H1 (cell line): ENCODE results near the gene ACTL9. TPM values are rescaled to one million over a fixed set of nuclear protein-coding genes. Genes with fewer than 3 reads are reported as not detected.

Experiments used
- CTCF ChIA-PET: fragments of 300-600 bp; sonication (Branson Sonifier 250); formaldehyde crosslinking; loops from one replicate; lab custom pipeline; 2021; ENCODE audit not compliant: partially characterized antibody; lab: Charles Lee
- POLR2A ChIA-PET: fragments of 300-600 bp; sonication (Branson Sonifier 250); formaldehyde crosslinking; loops from one replicate; lab custom pipeline; 2021; ENCODE audit warnings: inconsistent platforms; ENCODE audit not compliant: partially characterized antibody; lab: Charles Lee
- DNase-seq, 2 experiments: peaks; one replicate each; pipeline versions ENCODE4 v3.0.0 to v3.0.0-alpha.2; 2010 to 2022; ENCODE audit warnings: low spot score in 2 of 2, low read depth in 1 of 2, mixed read lengths in 1 of 2
- FAIRE-seq: peaks from 2 replicates; lab custom pipeline; 2011; peaks lifted over from hg19 to GRCh38; lab: Jason Lieb, UNC
- H2AFZ ChIP-seq: 2 replicates; pipeline ENCODE4 v1.8.1; 2012; ENCODE audit warnings: low read length, inconsistent platforms
- H2AK5ac ChIP-seq: 2 replicates; pipeline ENCODE4 v1.6.1; 2013; ENCODE audit warnings: low read depth, low read length
- H2BK120ac ChIP-seq: replicated peaks from 2 replicates; pipeline ENCODE3; 2013; ENCODE audit warnings: low read depth, low read length, inconsistent platforms
- H2BK12ac ChIP-seq: 2 replicates; pipeline ENCODE4 v1.6.1; 2013; ENCODE audit warnings: low read depth, low read length
- H2BK15ac ChIP-seq: 2 replicates; pipeline ENCODE4 v1.6.1; 2013; ENCODE audit warnings: low read length
- H2BK20ac ChIP-seq: 2 replicates; pipeline ENCODE4 v1.6.1; 2013; ENCODE audit warnings: low read length
- H2BK5ac ChIP-seq: 2 replicates; pipeline ENCODE4 v1.6.1; 2013; ENCODE audit warnings: low read depth, low read length
- H3K14ac ChIP-seq: 2 replicates; pipeline ENCODE4 v1.6.1; 2013; ENCODE audit warnings: inconsistent platforms; ENCODE audit not compliant: insufficient read length
- H3K18ac ChIP-seq: 2 replicates; pipeline ENCODE4 v1.6.1; 2013; ENCODE audit warnings: low read length; ENCODE audit errors: extremely low read depth
- H3K23ac ChIP-seq: 2 replicates; pipeline ENCODE4 v1.6.1; 2013; ENCODE audit warnings: inconsistent platforms; ENCODE audit not compliant: insufficient read length
- H3K23me2 ChIP-seq: 2 replicates; pipeline ENCODE4 v1.6.1; 2013; ENCODE audit warnings: low read depth, low read length
- H3K27ac ChIP-seq: 2 replicates; pipeline ENCODE4 v1.6.1; 2011; ENCODE audit warnings: low read depth, low read length, inconsistent platforms
- H3K27me3 ChIP-seq, 4 experiments: replicated peaks in 1 of 4; 1 replicate in 1 of 4; 2 replicates in 3 of 4; pipeline versions ENCODE4 v1.6.1 to v1.8.1; 2011 to 2013; ENCODE audit warnings: low read length in 3 of 4, mild to moderate bottlenecking in 3 of 4, inconsistent platforms in 2 of 4, mixed read lengths in 2 of 4, moderate library complexity in 1 of 4; ENCODE audit not compliant: control insufficient read depth in 3 of 4, insufficient read depth in 3 of 4; ENCODE audit errors: extremely low read depth in 1 of 4
- H3K36me3 ChIP-seq, 4 experiments: 2 replicates each; pipeline versions ENCODE4 v1.6.1 to v1.8.1; 2011 to 2013; ENCODE audit warnings: mild to moderate bottlenecking in 4 of 4, low read length in 3 of 4, moderate library complexity in 2 of 4, control low read depth in 1 of 4, inconsistent platforms in 1 of 4; ENCODE audit not compliant: insufficient read depth in 4 of 4, control insufficient read depth in 2 of 4
- H3K4ac ChIP-seq: replicated peaks from 2 replicates; pipeline ENCODE3; 2013; ENCODE audit warnings: low read length, low read depth, mixed read lengths, inconsistent platforms; ENCODE audit not compliant: insufficient read length
- H3K4me1 ChIP-seq, 4 experiments: replicated peaks in 1 of 4; 1 replicate in 1 of 4; 2 replicates in 3 of 4; pipeline versions ENCODE4 v1.6.1 to v1.8.1; 2011 to 2013; ENCODE audit warnings: low read length in 3 of 4, inconsistent platforms in 2 of 4, mixed read lengths in 1 of 4; ENCODE audit not compliant: insufficient read depth in 4 of 4, control insufficient read depth in 3 of 4
- H3K4me2 ChIP-seq, 2 experiments: 2 replicates each; pipeline versions ENCODE4 v1.6.1 to v1.8.1; 2011 to 2013; ENCODE audit warnings: low read depth in 2 of 2, low read length in 2 of 2, control low read depth in 1 of 2, inconsistent platforms in 1 of 2, mild to moderate bottlenecking in 1 of 2; ENCODE audit not compliant: insufficient read depth in 1 of 2
- H3K4me3 ChIP-seq, 4 experiments: fragments of 200-600, 300-600 bp in 1 of 4; sonication (generic), shearing (Covaris generic), sonication (Bioruptor Twin) in 1 of 4; 2 replicates each; pipeline versions ENCODE4 v1.5.1 to v1.8.1; 2011 to 2016; ENCODE audit warnings: low read length in 4 of 4, low read depth in 3 of 4, control low read depth in 2 of 4, inconsistent platforms in 2 of 4, mild to moderate bottlenecking in 2 of 4, mixed read lengths in 1 of 4, moderate library complexity in 1 of 4; ENCODE audit not compliant: insufficient read depth in 2 of 4; ENCODE audit errors: extremely low read depth in 1 of 4
- H3K56ac ChIP-seq: replicated peaks from 2 replicates; pipeline ENCODE3; 2013; ENCODE audit warnings: low read depth, mild to moderate bottlenecking, mixed read lengths, low read length, inconsistent platforms; ENCODE audit not compliant: insufficient read length
- H3K79me1 ChIP-seq: 2 replicates; pipeline ENCODE4 v1.6.1; 2013; ENCODE audit warnings: low read depth, low read length, control low read depth
- H3K79me2 ChIP-seq, 2 experiments: 2 replicates each; pipeline versions ENCODE4 v1.6.1 to v1.8.1; 2012 to 2013; ENCODE audit warnings: low read length in 2 of 2, mild to moderate bottlenecking in 2 of 2, inconsistent platforms in 1 of 2; ENCODE audit not compliant: insufficient read depth in 2 of 2, control insufficient read depth in 1 of 2
- H3K9ac ChIP-seq, 4 experiments: replicated peaks in 1 of 4; 1 replicate in 1 of 4; 2 replicates in 3 of 4; pipeline versions ENCODE4 v1.6.1 to v1.8.1; 2011 to 2013; ENCODE audit warnings: low read depth in 3 of 4, low read length in 3 of 4, control low read depth in 2 of 4, mild to moderate bottlenecking in 2 of 4, moderate library complexity in 2 of 4, inconsistent platforms in 1 of 4; ENCODE audit errors: extremely low read depth in 1 of 4
- H3K9me3 ChIP-seq, 2 experiments: 2 replicates each; pipeline versions ENCODE4 v1.6.1 to v1.8.1; 2012 to 2013; ENCODE audit warnings: mild to moderate bottlenecking in 2 of 2, moderate library complexity in 2 of 2, control low read depth in 1 of 2, inconsistent platforms in 1 of 2, low read depth in 1 of 2, low read length in 1 of 2, mixed read lengths in 1 of 2; ENCODE audit not compliant: insufficient read depth in 2 of 2
- H4K20me1 ChIP-seq, 2 experiments: replicated peaks in 1 of 2; 2 replicates each; pipeline versions ENCODE3 to v1.8.1; 2011 to 2013; ENCODE audit warnings: inconsistent platforms in 2 of 2, low read length in 2 of 2, mild to moderate bottlenecking in 1 of 2; ENCODE audit not compliant: insufficient read depth in 2 of 2, control insufficient read depth in 1 of 2
- H4K5ac ChIP-seq: 2 replicates; pipeline ENCODE4 v1.6.1; 2013; ENCODE audit warnings: low read length, low read depth, mixed read lengths, inconsistent platforms; ENCODE audit not compliant: insufficient read length
- H4K8ac ChIP-seq: 2 replicates; pipeline ENCODE4 v1.8.0; 2013; ENCODE audit warnings: mild to moderate bottlenecking, moderate library complexity, low read length, inconsistent platforms; ENCODE audit not compliant: insufficient read depth; ENCODE audit errors: extremely low read depth
- H4K91ac ChIP-seq: replicated peaks from 2 replicates; pipeline ENCODE3; 2013; ENCODE audit warnings: low read length, mixed read lengths, inconsistent platforms; ENCODE audit not compliant: insufficient read length
- ATF3 ChIP-seq: IDR thresholded peaks from 2 replicates; pipeline ENCODE4 v1.6.1; 2011; ENCODE audit warnings: low read depth, mild to moderate bottlenecking, low read length; ENCODE audit not compliant: insufficient read depth
- BCL11A ChIP-seq, 2 experiments: IDR thresholded peaks; one replicate each; pipeline ENCODE4 v1.6.1; 2011; ENCODE audit warnings: low read depth in 2 of 2, low read length in 2 of 2, mild to moderate bottlenecking in 2 of 2
- BRCA1 ChIP-seq: IDR thresholded peaks from 2 replicates; pipeline ENCODE4 v1.6.1; 2012; ENCODE audit warnings: low read depth, low read length, improper control_type of control experiment
- CHD1 ChIP-seq: IDR thresholded peaks from 2 replicates; pipeline ENCODE4 v1.6.1; 2012; ENCODE audit warnings: low read depth, low read length, improper control_type of control experiment
- GABPA ChIP-seq: IDR thresholded peaks from 2 replicates; pipeline ENCODE4 v1.6.1; 2011; ENCODE audit warnings: mild to moderate bottlenecking, low read length, moderate library complexity, borderline replicate concordance; ENCODE audit not compliant: insufficient read depth
- GTF2F1 ChIP-seq: IDR thresholded peaks from 2 replicates; pipeline ENCODE4 v1.6.1; 2012; ENCODE audit warnings: low read depth, low read length, improper control_type of control experiment, borderline replicate concordance
- JUN ChIP-seq: IDR thresholded peaks from 2 replicates; pipeline ENCODE4 v1.6.1; 2011; ENCODE audit warnings: low read depth, mild to moderate bottlenecking, improper control_type of control experiment, low read length
- NANOG ChIP-seq: IDR thresholded peaks from 2 replicates; pipeline ENCODE4 v1.6.1; 2011; ENCODE audit warnings: low read length, low read depth, mild to moderate bottlenecking, inconsistent platforms; ENCODE audit not compliant: insufficient read depth, poor library complexity, severe bottlenecking
- POLR2A ChIP-seq, 2 experiments: IDR thresholded peaks; 1 replicate in 1 of 2; 2 replicates in 1 of 2; pipeline ENCODE4 v1.6.1; 2011; ENCODE audit warnings: low read depth in 2 of 2, low read length in 2 of 2, mild to moderate bottlenecking in 2 of 2; ENCODE audit errors: control extremely low read depth in 1 of 2
- POLR2AphosphoS5 ChIP-seq: IDR thresholded peaks from 2 replicates; pipeline ENCODE4 v1.6.1; 2011; ENCODE audit warnings: low read depth, low read length
- RBBP5 ChIP-seq: IDR thresholded peaks from 2 replicates; pipeline ENCODE4 v1.7.1; 2012; ENCODE audit warnings: low read depth, mild to moderate bottlenecking, inconsistent platforms, low read length, moderate library complexity, borderline replicate concordance
- TAF7 ChIP-seq: optimal IDR thresholded peaks from 2 replicates; pipeline ENCODE3; 2011; ENCODE audit warnings: low read depth, mild to moderate bottlenecking, inconsistent platforms, low read length, moderate library complexity, borderline replicate concordance
- WGBS, 2 experiments: shearing (Covaris generic) in 1 of 2; methylation state at CpG; one replicate each; pipeline versions ENCODE4 v1.1.6 to v1.1.7; 2013 to 2015; ENCODE audit warnings: low lambda C conversion rate in 2 of 2, mixed read lengths in 2 of 2, inconsistent platforms in 1 of 2, low coverage in 1 of 2, missing lambda C conversion rate in 1 of 2; ENCODE audit not compliant: insufficient replicate concordance in 2 of 2, insufficient coverage in 1 of 2, insufficient read length in 1 of 2; ENCODE audit errors: extremely low coverage in 1 of 2, missing lambda C conversion rate in 1 of 2; 5-methylcytosine and 5-hydroxymethylcytosine counted together
- polyA plus RNA-seq, 7 experiments: library from polyadenylated mRNA; depleted of rRNA in 3 of 7; stranded (reverse) in 5 of 7; unstranded in 2 of 7; fragments of >200 nt in 5 of 7; fragments of 200-250 nt in 2 of 7; gene quantifications; 1 replicate in 5 of 7; 2 replicates in 1 of 7; 4 replicates in 1 of 7; pipeline versions ENCODE4 v1.2.1 to v1.2.3, GENCODE V29; 2011 to 2013; ENCODE audit warnings: missing spikeins in 2 of 7, mixed read lengths in 2 of 7
- total RNA-seq: library from RNA; stranded (reverse); fragmentation: NEBNext Ultra II Directional; extraction: Animal tissue kit (Norgen Biotek cat#: 25700); gene quantifications from 2 replicates; pipeline ENCODE4 v1.2.1, GENCODE V29; 2021

Gene ACTL9
- total and polyA plus RNA-seq, 2 of the 8 experiments (the other 6 are each of a cell fraction or from before 2014, with no cell fraction given), result not detected

DNA sequence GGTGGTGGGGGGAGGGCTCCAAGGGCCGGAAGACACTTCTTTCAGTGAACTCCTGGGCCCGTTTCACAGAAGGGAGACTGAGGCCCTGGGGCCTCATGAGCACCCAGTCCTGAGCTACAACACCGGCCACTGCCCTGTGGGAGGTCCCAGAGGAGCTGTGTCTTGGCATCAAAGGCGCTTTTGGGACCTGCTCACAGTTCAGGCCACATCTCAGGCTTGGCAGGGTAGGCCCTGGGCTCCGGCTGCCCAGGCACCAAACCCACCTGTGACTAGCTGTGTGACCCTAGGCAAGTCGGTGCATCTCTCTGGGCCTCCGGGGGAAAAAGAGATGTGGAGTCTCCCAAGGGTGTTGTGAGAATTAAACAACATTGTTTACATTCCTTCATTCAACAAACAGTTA lies 38.7 kb downstream of the ACTL9 start:
- Histone ChIP-seq H3K14ac (no peak overlapping the region), H3K9ac (no peak overlapping the region), H4K8ac (no peak overlapping the region), H3K9me3 (no peaks in the 10 kb centered on the region), H2BK20ac (no peak overlapping the region), H2BK12ac (0 out of 2 replicates have a peak overlapping the region, but pooled peaks have one; percentile 2), H2AFZ (no peak overlapping the region), H3K4me3 (no peak overlapping the region), H4K5ac (no peak overlapping the region), H3K4ac (no peak overlapping the region), H2BK15ac (no peak overlapping the region), H2BK5ac (no peak overlapping the region), H3K79me1 (no peaks in the 10 kb centered on the region), H3K23ac (no peak overlapping the region), H3K27ac (no peak overlapping the region), H3K23me2 (peaks cover 9% of the 10 kb centered on the region; the same call in 1 of the 2 replicates), H3K4me2 (no peak overlapping the region), H3K18ac (no peak overlapping the region; the same call in 1 of the 2 replicates), H2AK5ac (no peak overlapping the region), H4K91ac (no peak overlapping the region), H4K20me1 (no peaks in the 10 kb centered on the region), H2BK120ac (no peak overlapping the region), H3K36me3 (no peaks in the 10 kb centered on the region), H3K4me1 (peaks cover 0 to 4% (median 0%) of the 10 kb centered on the region in 4 experiments; a peak in 2 of 7 replicates), H3K79me2 (no peaks in the 10 kb centered on the region), H3K27me3 (peaks cover 0 to 2% (median 0%) of the 10 kb centered on the region in 4 experiments; a peak in 1 of 7 replicates), H3K56ac (no peak overlapping the region)
- WGBS, 2 experiments, result 93% methylated on average over 6 of the region's 7 CpGs; no CpG with 5 or more reads in 1 of the 2 experiments
- DNase-seq (no peak), FAIRE-seq (no peak)
- ChIA-PET CTCF (interaction anchor here (0.6 to 1.6 kb wide), 2 partner anchors 35 to 79 kb away, joined by 3 to 4 read pairs; no protein-coding TSS in a partner anchor), POLR2A (no interaction called here)
- TF ChIP-seq GTF2F1 (no peak), BCL11A (IDR thresholded peaks at IDR 0.05; ENCODE audit: low read depth in 2 of 2, low read length in 2 of 2) (no peak), RBBP5 (no peak), POLR2A (IDR thresholded peaks at IDR 0.05; ENCODE audit: control extremely low read depth in 1 of 2, low read depth in 2 of 2, low read length in 2 of 2) (no peak), POLR2AphosphoS5 (no peak), TAF7 (no peak), CHD1 (no peak), NANOG (no peak), JUN (no peak), BRCA1 (no peak), GABPA (no peak), ATF3 (no peak)
